DND-41 (cell line): ENCODE data around the gene FTO.

ENCODE experiments used
- ATAC-seq: fragments of 200-7000 bp; cut with Tn5 transposase; 3 replicates; pipeline ENCODE4 v1.9.1; 2021; ENCODE audit warnings: low read depth; ENCODE audit not compliant: insufficient read depth
- DNase-seq: peaks from one replicate; pipeline ENCODE4 v3.0.0-alpha.2; 2020
- H2AFZ ChIP-seq: 2 replicates; pipeline ENCODE4 v1.6.0; 2012; ENCODE audit warnings: low read depth, low read length
- H3K27ac ChIP-seq: 2 replicates; pipeline ENCODE4 v1.5.1; 2012; ENCODE audit warnings: low read length, inconsistent platforms
- H3K27me3 ChIP-seq: fragments of 200-600 bp; sonication (generic); 2 replicates; pipeline ENCODE4 v1.6.0; 2012; ENCODE audit warnings: low read length, mild to moderate bottlenecking, inconsistent platforms; ENCODE audit not compliant: insufficient read depth, poor library complexity
- H3K36me3 ChIP-seq: 2 replicates; pipeline ENCODE4 v1.5.1; 2012; ENCODE audit warnings: low read length, inconsistent platforms; ENCODE audit not compliant: insufficient read depth
- H3K4me1 ChIP-seq: 2 replicates; pipeline ENCODE4 v1.5.1; 2012; ENCODE audit warnings: mild to moderate bottlenecking, low read length; ENCODE audit not compliant: insufficient read depth
- H3K4me2 ChIP-seq: 2 replicates; pipeline ENCODE4 v1.6.0; 2012; ENCODE audit warnings: mild to moderate bottlenecking, moderate library complexity, low read length, inconsistent platforms; ENCODE audit not compliant: insufficient read depth
- H3K4me3 ChIP-seq, 2 experiments: fragments of 200-600 bp in 1 of 2; shearing (Covaris generic) in 1 of 2; 2 replicates each; pipeline ENCODE4 v1.5.1; 2012 to 2016; ENCODE audit warnings: inconsistent platforms in 2 of 2, low read length in 2 of 2, mild to moderate bottlenecking in 2 of 2, low read depth in 1 of 2, moderate library complexity in 1 of 2
- H3K79me2 ChIP-seq: 2 replicates; pipeline ENCODE4 v1.6.0; 2012; ENCODE audit warnings: low read length, inconsistent platforms; ENCODE audit not compliant: insufficient read depth
- H3K9ac ChIP-seq: 2 replicates; pipeline ENCODE4 v1.6.0; 2012; ENCODE audit warnings: low read depth, mild to moderate bottlenecking, inconsistent platforms, low read length, moderate library complexity
- H3K9me3 ChIP-seq: 2 replicates; pipeline ENCODE4 v1.5.1; 2012; ENCODE audit warnings: low read length, moderate library complexity, mild to moderate bottlenecking, inconsistent platforms; ENCODE audit not compliant: insufficient read depth, severe bottlenecking
- H4K20me1 ChIP-seq: 2 replicates; pipeline ENCODE4 v1.6.0; 2012; ENCODE audit warnings: low read length; ENCODE audit not compliant: insufficient read depth
- CTCF ChIP-seq: IDR thresholded peaks from 2 replicates; pipeline ENCODE4 v1.5.1; 2012; ENCODE audit warnings: borderline replicate concordance, low read length, moderate library complexity, mild to moderate bottlenecking; ENCODE audit not compliant: poor library complexity, severe bottlenecking; ENCODE audit errors: extremely low read depth
- EZH2 ChIP-seq: IDR thresholded peaks from 3 replicates; pipeline ENCODE4 v1.6.1; 2012; ENCODE audit warnings: borderline replicate concordance, low read depth, mild to moderate bottlenecking, moderate library complexity, low read length, inconsistent platforms; ENCODE audit not compliant: severe bottlenecking

Gene FTO

GRCh38 chr16:53717577-53717976 is 13.6 kb downstream of the FTO start:
- no peaks in the 10 kb centered on the region for H3K36me3 ChIP-seq
- H3K9me3 ChIP-seq: no peaks in the 10 kb centered on the region
- TF ChIP-seq CTCF (no peak), EZH2 (no peak)
- no peaks in the 10 kb centered on the region for H3K4me1 ChIP-seq
- H3K4me3 ChIP-seq: no peak overlapping the region
- H3K27ac ChIP-seq: no peak overlapping the region
- H2AFZ ChIP-seq: no peak overlapping the region
- no peak for ATAC-seq
- peaks cover 85% of the 10 kb centered on the region for H3K79me2 ChIP-seq
- H4K20me1 ChIP-seq: peaks cover 16% of the 10 kb centered on the region; the same call in 1 of the 2 replicates
- no peak overlapping the region for H3K4me2 ChIP-seq
- H3K27me3 ChIP-seq: no peaks in the 10 kb centered on the region
- no peak for DNase-seq
- no peak overlapping the region for H3K9ac ChIP-seq

GRCh38 chr16:53721017-53721416 is 17.1 kb downstream of the FTO start:
- no peak overlapping the region for H3K4me2 ChIP-seq
- ATAC-seq (no peak; the same call in 2 of the 3 replicates), DNase-seq (no peak)
- H3K36me3 ChIP-seq: no peaks in the 10 kb centered on the region
- H4K20me1 ChIP-seq: peaks cover 21% of the 10 kb centered on the region; the same call in 1 of the 2 replicates
- no peak overlapping the region for H2AFZ ChIP-seq
- TF ChIP-seq CTCF (no peak), EZH2 (no peak)
- H3K27ac ChIP-seq: no peak overlapping the region
- H3K9ac ChIP-seq: no peak overlapping the region
- no peaks in the 10 kb centered on the region for H3K27me3 ChIP-seq
- no peaks in the 10 kb centered on the region for H3K9me3 ChIP-seq
- no peaks in the 10 kb centered on the region for H3K4me1 ChIP-seq
- no peak overlapping the region for H3K4me3 ChIP-seq
- peaks cover 89% of the 10 kb centered on the region for H3K79me2 ChIP-seq

- no peak overlapping the region for H2AFZ ChIP-seq
- H3K4me1 ChIP-seq: no peaks in the 10 kb centered on the region
- peaks cover 86% of the 10 kb centered on the region for H3K79me2 ChIP-seq
- H3K36me3 ChIP-seq: no peaks in the 10 kb centered on the region; the same call in 1 of the 2 replicates
- H3K27ac ChIP-seq: no peak overlapping the region
- H3K9ac ChIP-seq: no peak overlapping the region
- no peak overlapping the region for H3K4me3 ChIP-seq
- ATAC-seq (no peak), DNase-seq (no peak)
- H4K20me1 ChIP-seq: peaks cover 21% of the 10 kb centered on the region; the same call in 1 of the 2 replicates
- TF ChIP-seq CTCF: no peak
- no peak for TF ChIP-seq EZH2
- H3K27me3 ChIP-seq: no peaks in the 10 kb centered on the region
- H3K9me3 ChIP-seq: no peaks in the 10 kb centered on the region
- no peak overlapping the region for H3K4me2 ChIP-seq
Measured at GRCh38 chr16:53726625-53727024, 22.7 kb downstream of the FTO start.

GRCh38 chr16:53730693-53731092 is 26.7 kb downstream of the FTO start:
- no peak for DNase-seq
- H3K79me2 ChIP-seq: peaks cover 83% of the 10 kb centered on the region
- no peak overlapping the region for H2AFZ ChIP-seq
- no peaks in the 10 kb centered on the region for H3K27me3 ChIP-seq
- TF ChIP-seq CTCF (no peak), EZH2 (no peak)
- no peak overlapping the region for H3K4me3 ChIP-seq
- no peak overlapping the region for H3K9ac ChIP-seq
- no peaks in the 10 kb centered on the region; the same call in 1 of the 2 replicates for H3K36me3 ChIP-seq
- H3K4me2 ChIP-seq: no peak overlapping the region
- H4K20me1 ChIP-seq: peaks cover 32% of the 10 kb centered on the region; the same call in 1 of the 2 replicates
- H3K27ac ChIP-seq: no peak overlapping the region
- H3K4me1 ChIP-seq: no peaks in the 10 kb centered on the region
- ATAC-seq: no peak
- no peaks in the 10 kb centered on the region for H3K9me3 ChIP-seq
